ENCODE measurements around the gene KRT80.

KRT80 gene

GRCh38 chr12:52181746-52182145 lies 10.1 kb downstream of the KRT80 start:
- no peak for DNase-seq (ENCODE audit: extremely low read depth in 1 of 2, low read depth in 1 of 2)

GRCh38 chr12:52180971-52181628 lies 10.7 kb downstream of the KRT80 start:
- DNase-seq (ENCODE audit: extremely low read depth in 1 of 2, low read depth in 1 of 2) = no peak

- no peak for DNase-seq (ENCODE audit: extremely low read depth in 1 of 2, low read depth in 1 of 2)
These were observed 12.3 kb downstream of the KRT80 start for GRCh38 chr12:52179396-52179973.

GRCh38 chr12:52178984-52179383 lies 12.8 kb downstream of the KRT80 start:
- no peak for DNase-seq (ENCODE audit: extremely low read depth in 1 of 2, low read depth in 1 of 2)

- DNase-seq (ENCODE audit: extremely low read depth in 1 of 2, low read depth in 1 of 2) = no peak
These were observed 13.4 kb downstream of the KRT80 start for GRCh38 chr12:52178443-52178842.

GRCh38 chr12:52175371-52176350 lies 16.2 kb downstream of the KRT80 start:
- no peak for DNase-seq (ENCODE audit: extremely low read depth in 1 of 2, low read depth in 1 of 2)

- no peak for DNase-seq (ENCODE audit: extremely low read depth in 1 of 2, low read depth in 1 of 2)
These were observed 18.3 kb downstream of the KRT80 start for GRCh38 chr12:52173526-52173925.

- no peak for DNase-seq (ENCODE audit: extremely low read depth in 1 of 2, low read depth in 1 of 2)
These were observed 18.9 kb downstream of the KRT80 start for GRCh38 chr12:52172956-52173355.

- DNase-seq (ENCODE audit: extremely low read depth in 1 of 2, low read depth in 1 of 2) = no peak
These were observed 19.8 kb downstream of the KRT80 start for GRCh38 chr12:52171950-52172512.

GRCh38 chr12:52170827-52171226 lies 21.0 kb downstream of the KRT80 start:
- DNase-seq (ENCODE audit: extremely low read depth in 1 of 2, low read depth in 1 of 2) = no peak

GRCh38 chr12:52169886-52170285 lies 21.9 kb downstream of the KRT80 start:
- DNase-seq (ENCODE audit: extremely low read depth in 1 of 2, low read depth in 1 of 2) = no peak

GRCh38 chr12:52168019-52168717 lies 23.6 kb downstream of the KRT80 start:
- no peak for DNase-seq (ENCODE audit: extremely low read depth in 1 of 2, low read depth in 1 of 2)

- DNase-seq (ENCODE audit: extremely low read depth in 1 of 2, low read depth in 1 of 2) = no peak
These were observed 24.3 kb downstream of the KRT80 start for GRCh38 chr12:52167526-52167925.

GRCh38 chr12:52166672-52167071 lies 25.1 kb downstream of the KRT80 start:
- DNase-seq (ENCODE audit: extremely low read depth in 1 of 2, low read depth in 1 of 2) = no peak

GRCh38 chr12:52165096-52165855 lies 26.5 kb downstream of the KRT80 start:
- no peak for DNase-seq (ENCODE audit: extremely low read depth in 1 of 2, low read depth in 1 of 2)

GRCh38 chr12:52164624-52165023 lies 27.2 kb downstream of the KRT80 start:
- no peak for DNase-seq (ENCODE audit: extremely low read depth in 1 of 2, low read depth in 1 of 2)

GRCh38 chr12:52162981-52163380 lies 28.8 kb downstream of the KRT80 start:
- DNase-seq (ENCODE audit: extremely low read depth in 1 of 2, low read depth in 1 of 2) = no peak

GRCh38 chr12:52160200-52160599 lies 31.6 kb downstream of the KRT80 start:
- no peak for DNase-seq (ENCODE audit: extremely low read depth in 1 of 2, low read depth in 1 of 2)

- DNase-seq (ENCODE audit: extremely low read depth in 1 of 2, low read depth in 1 of 2) = no peak
These were observed 34.2 kb downstream of the KRT80 start for GRCh38 chr12:52157566-52158150.

Data from activated CD8-positive, alpha-beta memory T cell treated with anti-CD3 and anti-CD28 coated beads for 1 hour (primary cell).